Measurements from ENCODE around the gene OCA2.

OCA2 gene

DNA sequence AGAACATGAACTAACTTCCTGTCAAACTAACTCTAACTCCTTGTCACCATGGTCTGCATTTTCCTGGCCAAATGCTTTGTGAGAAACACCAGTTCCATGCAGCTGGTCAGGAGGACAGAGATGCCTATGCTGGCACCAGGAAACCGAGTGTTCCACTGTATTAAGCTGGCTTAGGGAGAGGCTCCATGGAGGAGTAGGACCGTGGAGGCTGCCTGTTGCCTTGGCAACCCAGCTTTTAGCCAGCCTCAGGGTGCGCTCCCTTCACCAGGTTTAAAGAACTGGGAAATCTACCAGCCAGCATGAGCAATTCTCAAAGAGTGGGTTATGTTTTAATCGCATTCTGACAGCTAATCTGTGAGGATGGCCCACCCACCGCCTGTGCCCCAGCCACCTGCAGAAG, 394.1 kb downstream of the OCA2 start:
- H3K4me3 ChIP-seq (replicated peaks; ENCODE audit: low read depth, low read length) = no peak overlapping the region
- DNase-seq (ENCODE audit: extremely low read depth, low read depth) = no peak
- TF ChIP-seq, protein P1, sequence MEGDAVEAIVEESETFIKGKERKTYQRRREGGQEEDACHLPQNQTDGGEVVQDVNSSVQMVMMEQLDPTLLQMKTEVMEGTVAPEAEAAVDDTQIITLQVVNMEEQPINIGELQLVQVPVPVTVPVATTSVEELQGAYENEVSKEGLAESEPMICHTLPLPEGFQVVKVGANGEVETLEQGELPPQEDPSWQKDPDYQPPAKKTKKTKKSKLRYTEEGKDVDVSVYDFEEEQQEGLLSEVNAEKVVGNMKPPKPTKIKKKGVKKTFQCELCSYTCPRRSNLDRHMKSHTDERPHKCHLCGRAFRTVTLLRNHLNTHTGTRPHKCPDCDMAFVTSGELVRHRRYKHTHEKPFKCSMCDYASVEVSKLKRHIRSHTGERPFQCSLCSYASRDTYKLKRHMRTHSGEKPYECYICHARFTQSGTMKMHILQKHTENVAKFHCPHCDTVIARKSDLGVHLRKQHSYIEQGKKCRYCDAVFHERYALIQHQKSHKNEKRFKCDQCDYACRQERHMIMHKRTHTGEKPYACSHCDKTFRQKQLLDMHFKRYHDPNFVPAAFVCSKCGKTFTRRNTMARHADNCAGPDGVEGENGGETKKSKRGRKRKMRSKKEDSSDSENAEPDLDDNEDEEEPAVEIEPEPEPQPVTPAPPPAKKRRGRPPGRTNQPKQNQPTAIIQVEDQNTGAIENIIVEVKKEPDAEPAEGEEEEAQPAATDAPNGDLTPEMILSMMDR (IDR thresholded peaks at IDR 0.05; ENCODE audit: low read depth, low read length, missing control alignments) = no peak

Data from HFF-Myc (cell line).